Measurements from ENCODE around the gene VAV2. TPM values are rescaled to one million over a fixed set of nuclear protein-coding genes. Genes with fewer than 3 reads are reported as not detected.
A peak's percentile ranks its signal among the peaks of the same experiment; 100 is the strongest.
"Not testable (repeated sequence)": the region's sequence is repeated elsewhere in the genome, so short reads cannot be mapped to it uniquely, and the experiment has no call there.

Gene VAV2
- total RNA-seq, 1 donor from 2014 or later, result 34.6 TPM

- Histone ChIP-seq H3K4me3 (no peak overlapping the region), H3K27ac (no peak overlapping the region), H3K4me1 (peaks cover 55% of the 10 kb centered on the region), H3K36me3 (no peaks in the 10 kb centered on the region), H3K9me3 (no peaks in the 10 kb centered on the region), H3K27me3 (no peaks in the 10 kb centered on the region)
- ATAC-seq (no peak), DNase-seq (no peak)
- intact Hi-C loops (cut with DNase I), result no loop called here
- TF ChIP-seq CTCF (IDR thresholded peaks at IDR 0.05), result no peak
These were observed 33.4 kb downstream of the VAV2 start for GRCh38 chr9:133958756-133959155.

- intact Hi-C loops (cut with DNase I); ATAC-seq; H3K4me3 ChIP-seq; H3K9me3 ChIP-seq; DNase-seq; H3K27ac ChIP-seq; H3K27me3 ChIP-seq; H3K36me3 ChIP-seq: not testable (repeated sequence)
- H3K4me1 ChIP-seq, result peaks cover 55% of the 10 kb centered on the region
These were observed 34.4 kb downstream of the VAV2 start for GRCh38 chr9:133957772-133958171.

GRCh38 chr9:133957328-133957727 is 34.8 kb downstream of the VAV2 start:
- intact Hi-C loops (cut with DNase I), result no loop called here
- Histone ChIP-seq H3K27me3 (no peaks in the 10 kb centered on the region), H3K27ac (peak overlapping the region; percentile 71)

GRCh38 chr9:133956520-133957076 is 35.5 kb downstream of the VAV2 start:
- Histone ChIP-seq H3K27ac (peak overlapping the region; percentile 71), H3K4me3 (no peak overlapping the region), H3K27me3 (no peaks in the 10 kb centered on the region), H3K36me3 (no peaks in the 10 kb centered on the region), H3K9me3 (no peaks in the 10 kb centered on the region), H3K4me1 (peaks cover 52% of the 10 kb centered on the region)
- no peak for TF ChIP-seq CTCF (IDR thresholded peaks at IDR 0.05)
- peak; percentile 66 for ATAC-seq
- no peak for DNase-seq
- intact Hi-C loops (cut with DNase I), result no loop called here

More at GRCh38 chr9:133957328-133957727, 34.8 kb downstream of the VAV2 start:
- H3K36me3 ChIP-seq, result no peaks in the 10 kb centered on the region
- H3K4me3 ChIP-seq, result no peak overlapping the region
- no peak for TF ChIP-seq CTCF (IDR thresholded peaks at IDR 0.05)
- H3K9me3 ChIP-seq, result no peaks in the 10 kb centered on the region
- peaks cover 55% of the 10 kb centered on the region for H3K4me1 ChIP-seq
- ATAC-seq (peak; percentile 2), DNase-seq (peak; percentile 47)

GRCh38 chr9:133955821-133956411 is 36.2 kb downstream of the VAV2 start:
- TF ChIP-seq CTCF (IDR thresholded peaks at IDR 0.05), result no peak
- no peaks in the 10 kb centered on the region for H3K9me3 ChIP-seq
- intact Hi-C loops (cut with DNase I), result no loop called here
- DNase-seq (no peak), ATAC-seq (no peak)
- peak overlapping the region; percentile 71 for H3K27ac ChIP-seq
- peaks cover 51% of the 10 kb centered on the region for H3K4me1 ChIP-seq
- no peak overlapping the region for H3K4me3 ChIP-seq
- H3K36me3 ChIP-seq, result no peaks in the 10 kb centered on the region
- no peaks in the 10 kb centered on the region for H3K27me3 ChIP-seq

- DNase-seq (no peak), ATAC-seq (no peak)
- H3K9me3 ChIP-seq, result no peaks in the 10 kb centered on the region
- peaks cover 43% of the 10 kb centered on the region for H3K4me1 ChIP-seq
- no peak for TF ChIP-seq CTCF (IDR thresholded peaks at IDR 0.05)
- H3K27ac ChIP-seq, result no peak overlapping the region
- no peak overlapping the region for H3K4me3 ChIP-seq
- no peaks in the 10 kb centered on the region for H3K27me3 ChIP-seq
- intact Hi-C loops (cut with DNase I), result no loop called here
- H3K36me3 ChIP-seq, result no peaks in the 10 kb centered on the region
These were observed 37.1 kb downstream of the VAV2 start for GRCh38 chr9:133954862-133955529.
